CD4-positive, alpha-beta T cell treated with Interleukin-15 for 4 hours (primary cell): ENCODE data around the gene RAB10.
"Not testable (repeated sequence)": the region's sequence is repeated elsewhere in the genome, so short reads cannot be mapped to it uniquely, and the experiment has no call there.

ENCODE experiments used
- DNase-seq: peaks from one replicate; pipeline ENCODE4 v3.0.0-alpha.2; 2020; ENCODE audit warnings: low spot score

RAB10 gene

DNA sequence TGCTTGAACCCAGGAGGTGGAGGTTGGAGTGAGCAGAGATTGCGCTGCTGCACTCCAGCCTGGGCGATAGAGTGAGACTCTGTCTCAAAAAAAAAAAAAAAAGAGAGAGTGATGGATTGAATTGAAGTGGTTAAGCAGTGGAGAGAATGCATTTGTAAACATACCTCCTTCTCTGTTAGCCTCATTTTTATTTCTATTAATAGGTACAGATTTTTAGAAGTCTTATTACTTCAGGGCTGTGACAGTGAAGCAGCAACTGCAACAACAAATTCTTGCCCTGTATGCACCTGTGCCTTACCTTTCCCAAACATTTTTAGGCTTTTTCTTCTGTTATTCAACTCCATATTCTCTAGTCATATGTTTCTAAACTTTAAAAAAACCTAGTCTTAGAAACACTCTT, 55.5 kb downstream of the RAB10 start:
- no peak for DNase-seq

DNA sequence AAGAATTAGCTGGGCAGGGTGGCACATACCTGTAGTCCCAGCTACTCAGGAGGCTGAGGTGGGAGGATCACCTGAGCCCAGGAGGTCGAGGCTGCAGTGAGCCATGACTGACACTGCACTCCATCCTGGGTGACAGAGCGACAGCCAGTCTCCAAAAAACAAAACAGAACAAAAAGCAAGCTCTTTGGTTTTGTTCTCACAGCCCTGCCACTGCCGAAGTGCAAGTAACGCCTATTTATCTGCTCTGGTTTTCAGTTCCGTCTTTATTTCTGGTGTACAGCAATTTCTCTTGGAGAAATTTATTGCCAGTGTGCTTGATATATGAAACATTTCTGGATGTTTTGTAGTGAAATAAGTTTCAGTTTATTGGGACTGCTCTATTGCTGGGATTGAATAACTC, 61.9 kb downstream of the RAB10 start:
- no peak for DNase-seq

DNA sequence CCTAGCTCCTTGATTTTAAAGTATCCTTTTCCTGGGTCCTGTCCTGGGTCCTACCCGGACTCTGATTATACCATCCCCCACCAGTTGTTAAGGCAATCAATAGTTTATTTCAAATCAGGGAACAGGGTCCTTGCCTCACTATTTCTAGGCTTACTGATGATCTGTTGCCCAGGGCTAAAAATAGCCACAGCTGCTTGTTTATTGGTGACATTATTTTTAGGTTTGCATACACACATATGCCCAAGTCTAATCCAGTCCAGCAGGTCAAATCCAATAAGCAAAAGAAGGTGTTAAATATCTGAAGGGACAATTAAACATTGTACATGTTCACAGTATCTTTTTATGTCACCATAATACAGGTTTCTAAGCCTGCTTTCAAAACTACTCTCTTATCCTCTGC, 66.0 kb downstream of the RAB10 start:
- DNase-seq, result no peak

DNA sequence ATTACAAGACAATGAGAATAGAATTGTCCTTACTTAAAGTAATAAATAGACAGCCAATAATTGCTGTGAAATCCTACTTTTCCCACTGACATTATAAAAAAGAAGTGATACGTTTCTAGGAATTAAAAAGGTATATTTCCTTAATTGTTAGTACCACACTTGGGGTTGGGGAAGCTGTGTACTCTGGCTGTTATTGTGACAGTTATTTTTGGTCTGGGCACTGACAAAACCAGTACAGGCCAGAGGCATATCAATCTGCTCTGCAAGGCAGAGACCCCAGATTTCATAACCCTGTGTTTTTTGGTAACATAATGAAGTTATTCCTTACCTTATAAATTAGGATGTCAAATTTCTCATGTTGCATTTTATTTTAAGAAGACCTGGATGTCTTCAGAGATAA, 66.5 kb downstream of the RAB10 start:
- DNase-seq, result no peak

DNA sequence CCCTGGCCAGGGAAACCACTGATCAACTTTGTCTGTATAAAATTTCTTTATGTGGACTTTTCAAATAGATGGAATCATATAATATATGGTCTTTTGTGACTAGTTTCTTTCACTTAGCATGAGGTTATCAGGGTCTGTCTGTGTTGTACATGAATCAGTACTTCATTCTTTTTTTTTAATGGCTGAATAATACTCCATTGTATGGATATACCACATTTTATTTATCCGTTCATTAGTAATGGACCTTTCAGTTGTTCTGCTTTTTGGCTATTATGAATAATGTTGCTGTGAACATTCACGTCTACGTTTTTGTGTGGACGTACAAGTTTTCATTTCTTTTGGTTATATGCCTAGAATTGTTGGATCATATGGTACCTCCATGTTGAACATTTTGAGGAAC, 69.9 kb downstream of the RAB10 start:
- DNase-seq, result no peak

DNA sequence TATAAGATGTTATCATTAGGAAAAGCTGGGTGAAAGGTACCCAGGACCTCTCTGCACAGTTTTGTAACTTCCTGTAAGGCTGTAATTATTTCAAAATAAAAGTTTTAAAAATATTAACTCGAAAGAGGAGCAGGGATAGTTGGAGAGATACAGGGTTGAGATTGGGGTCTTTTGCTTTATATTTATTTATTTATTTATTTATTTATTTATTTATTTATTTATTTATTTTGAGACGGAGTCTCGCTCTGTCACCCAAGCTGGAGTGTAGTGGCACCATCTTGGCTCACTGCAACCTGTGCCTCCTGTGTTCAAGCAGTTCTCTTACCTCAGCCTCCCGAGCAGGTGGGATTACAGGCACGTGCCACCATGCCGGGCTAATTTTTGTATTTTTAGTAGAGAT, 74.8 kb downstream of the RAB10 start:
- DNase-seq, result not testable (repeated sequence)

DNA sequence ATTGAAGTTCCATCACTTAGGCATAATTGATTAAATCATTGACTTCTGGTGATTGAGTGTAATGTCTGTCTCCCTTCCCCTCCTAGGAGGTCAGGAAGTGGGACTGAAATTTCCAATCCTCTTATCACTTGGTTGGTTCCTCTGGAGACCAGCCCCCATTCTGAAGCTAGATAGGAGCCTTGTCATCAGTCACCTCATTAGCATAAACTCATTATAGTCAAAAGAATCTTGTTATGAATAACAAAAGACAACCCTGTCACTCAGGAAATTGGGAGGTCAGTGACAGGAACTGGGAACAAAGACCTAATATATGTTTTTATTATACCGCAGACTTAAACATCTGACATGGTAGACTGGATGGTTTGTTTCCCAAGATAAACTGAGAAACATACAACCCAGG, 78.3 kb downstream of the RAB10 start:
- no peak for DNase-seq

DNA sequence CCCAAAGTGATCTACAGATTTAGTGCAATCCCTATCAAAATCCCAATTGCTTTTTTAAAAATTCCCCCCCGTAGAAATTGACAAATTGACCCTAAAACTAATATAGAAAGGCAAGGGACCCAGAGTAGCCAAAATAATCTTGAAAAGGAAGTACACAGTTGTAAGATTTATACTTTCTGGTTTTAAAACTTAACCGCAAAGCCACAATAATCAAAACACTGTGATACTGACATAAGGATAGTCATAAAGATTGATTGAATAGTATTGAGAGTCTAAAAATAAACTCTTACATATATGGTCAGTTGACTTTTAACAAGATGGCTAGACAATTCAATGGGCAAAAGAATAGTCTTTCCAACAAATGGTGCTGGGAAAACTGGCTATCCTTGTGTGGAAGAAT, 80.3 kb downstream of the RAB10 start:
- no peak for DNase-seq

DNA sequence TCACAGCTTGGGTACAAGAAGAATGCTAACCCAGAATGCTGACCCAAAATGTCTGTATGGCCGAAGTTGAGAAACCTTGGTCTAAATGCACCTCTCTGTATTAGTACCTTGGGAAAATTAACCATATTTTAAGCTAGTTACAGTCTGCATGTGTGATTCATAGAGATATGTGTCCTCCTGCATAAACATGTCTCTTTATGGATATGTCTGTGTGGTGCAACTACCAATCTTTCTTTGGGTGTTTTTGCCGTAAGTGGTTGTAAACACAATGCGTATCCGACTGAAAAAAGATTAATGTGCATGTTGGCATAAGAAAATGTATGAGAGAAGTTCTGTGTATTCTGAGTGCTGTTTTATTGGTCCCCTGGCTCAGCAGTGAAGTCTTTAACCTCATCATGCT, 84.8 kb downstream of the RAB10 start:
- no peak for DNase-seq

DNA sequence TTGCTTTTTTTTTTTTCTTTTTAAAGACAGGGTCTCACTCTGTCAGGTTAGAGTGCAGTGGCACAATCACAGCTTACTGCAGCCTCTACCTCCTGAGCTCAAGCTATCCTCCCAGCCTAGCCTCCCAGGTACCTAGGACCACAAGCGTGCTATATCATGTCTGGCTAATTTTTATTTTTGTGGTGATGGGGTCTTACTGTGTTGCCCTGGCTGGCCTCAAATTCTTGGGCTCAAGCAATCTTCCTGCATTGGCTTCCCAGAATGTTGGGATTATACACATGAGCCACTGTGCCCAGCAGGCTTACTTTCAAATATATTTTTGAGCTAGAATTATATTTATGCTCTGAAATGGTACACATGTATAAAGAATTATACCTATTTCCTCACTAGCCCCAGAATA, 85.6 kb downstream of the RAB10 start:
- DNase-seq, result no peak

DNA sequence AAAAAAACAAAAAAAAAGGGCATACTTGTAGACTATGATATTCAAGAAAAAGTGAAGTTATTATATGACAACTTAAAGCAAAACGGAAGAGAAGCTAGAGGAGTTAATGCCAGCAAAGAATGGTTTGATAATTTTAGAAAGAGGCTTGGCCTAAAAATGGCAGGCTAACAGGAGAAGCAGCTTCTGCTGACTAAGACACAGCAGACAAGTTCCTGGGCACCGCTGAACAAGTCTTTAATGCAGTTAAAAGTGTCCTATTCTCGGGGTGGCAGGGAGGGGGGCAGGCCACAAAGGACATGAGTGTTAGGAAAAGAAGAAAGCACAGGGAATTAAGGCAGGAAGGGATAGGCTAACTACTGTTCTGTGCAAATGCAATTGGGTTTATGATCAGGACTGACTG, 88.7 kb downstream of the RAB10 start:
- no peak for DNase-seq

DNA sequence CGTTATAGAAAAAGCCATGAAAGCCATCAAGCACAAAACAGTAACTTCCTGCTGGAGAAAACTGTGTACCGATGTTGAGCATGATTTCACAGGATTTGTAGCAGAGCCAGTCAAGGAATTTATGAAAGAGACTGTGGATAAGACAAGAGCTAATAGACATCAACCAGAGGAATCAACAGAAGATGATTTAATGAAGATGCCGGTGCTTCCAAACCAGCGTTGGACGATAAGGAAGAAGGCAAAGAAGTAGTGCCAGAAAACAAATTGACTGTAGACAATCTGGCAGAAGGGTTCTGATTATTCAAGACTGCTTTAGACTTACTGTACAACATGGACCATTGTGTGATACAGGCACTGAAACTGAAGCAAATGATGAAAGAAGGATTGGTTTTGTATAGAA, 89.5 kb downstream of the RAB10 start:
- no peak for DNase-seq

DNA sequence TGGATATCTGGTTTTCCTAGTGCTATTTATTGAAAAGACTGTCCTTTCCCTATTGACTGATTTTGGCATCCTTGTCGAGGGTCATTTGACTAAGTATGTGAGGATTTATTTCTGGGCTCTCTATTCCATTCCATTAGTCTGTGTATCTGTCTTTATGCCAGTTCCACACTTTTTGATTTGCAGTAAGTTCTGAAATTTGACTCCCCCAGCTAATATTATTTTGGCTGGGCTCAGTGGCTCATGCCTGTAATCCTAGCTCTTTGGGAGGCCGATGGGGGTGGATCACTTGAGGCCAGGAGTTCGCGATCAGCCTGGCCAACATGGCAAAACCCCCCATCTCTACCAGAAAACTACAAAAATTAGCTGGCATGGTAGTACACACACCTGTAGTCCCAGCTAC, 92.2 kb downstream of the RAB10 start:
- DNase-seq, result no peak

DNA sequence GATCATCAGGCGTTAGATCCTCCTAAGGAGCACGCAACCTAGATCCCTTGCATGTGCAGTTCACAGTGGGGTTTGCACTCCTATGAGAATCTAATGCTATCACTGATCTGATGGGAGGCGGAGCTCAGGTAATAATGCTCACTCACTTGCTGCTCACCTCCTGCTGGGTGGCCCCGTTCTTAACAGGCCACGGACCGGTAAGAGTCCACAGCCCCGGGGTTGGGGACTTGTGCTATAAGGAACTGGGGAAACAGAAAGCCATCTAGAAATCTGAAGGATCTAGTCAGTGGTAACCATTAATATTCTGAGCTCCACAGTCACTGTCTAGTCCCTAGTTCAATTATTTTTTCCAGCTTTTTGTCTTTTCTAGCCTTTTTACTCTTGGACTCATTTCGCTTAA, 94.3 kb downstream of the RAB10 start:
- no peak for DNase-seq

DNA sequence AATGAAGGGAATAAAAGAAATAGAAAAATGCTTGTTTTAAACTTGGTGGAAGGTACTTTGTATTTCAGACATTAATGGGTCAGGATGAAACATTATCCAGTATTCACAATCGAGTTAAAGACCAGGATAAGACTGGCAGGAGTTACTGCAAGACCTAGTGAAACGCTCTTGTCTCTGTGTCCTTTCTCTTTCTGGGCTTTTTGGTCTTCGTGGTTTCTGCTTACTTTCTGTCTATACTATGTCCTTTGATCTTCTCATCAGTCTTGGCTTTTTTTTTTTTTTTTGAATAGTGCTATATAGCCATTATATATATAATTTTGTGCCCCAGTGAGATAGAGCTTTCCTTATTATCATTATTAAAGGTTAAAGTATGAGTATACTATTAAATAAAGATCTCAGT, 96.9 kb downstream of the RAB10 start:
- no peak for DNase-seq

DNA sequence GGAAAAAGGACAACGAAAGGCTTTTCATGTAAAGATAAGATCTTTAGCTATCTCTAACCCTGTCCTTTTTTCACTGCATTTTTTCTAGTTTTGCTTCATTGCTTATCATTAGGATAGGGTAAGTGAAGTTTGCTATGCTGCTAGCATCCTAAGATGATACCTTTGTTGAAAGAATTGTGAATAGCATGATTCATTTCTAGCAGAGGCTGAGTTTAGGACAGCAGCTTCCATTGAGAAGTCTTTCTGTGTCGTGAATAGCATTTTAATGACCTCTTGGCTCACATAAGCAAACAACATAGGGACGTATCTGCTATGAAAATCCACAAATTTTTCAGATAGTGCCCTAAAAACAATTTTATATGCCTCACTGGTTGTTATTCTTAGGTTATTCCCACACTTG, 102.6 kb downstream of the RAB10 start:
- DNase-seq, result no peak

DNA sequence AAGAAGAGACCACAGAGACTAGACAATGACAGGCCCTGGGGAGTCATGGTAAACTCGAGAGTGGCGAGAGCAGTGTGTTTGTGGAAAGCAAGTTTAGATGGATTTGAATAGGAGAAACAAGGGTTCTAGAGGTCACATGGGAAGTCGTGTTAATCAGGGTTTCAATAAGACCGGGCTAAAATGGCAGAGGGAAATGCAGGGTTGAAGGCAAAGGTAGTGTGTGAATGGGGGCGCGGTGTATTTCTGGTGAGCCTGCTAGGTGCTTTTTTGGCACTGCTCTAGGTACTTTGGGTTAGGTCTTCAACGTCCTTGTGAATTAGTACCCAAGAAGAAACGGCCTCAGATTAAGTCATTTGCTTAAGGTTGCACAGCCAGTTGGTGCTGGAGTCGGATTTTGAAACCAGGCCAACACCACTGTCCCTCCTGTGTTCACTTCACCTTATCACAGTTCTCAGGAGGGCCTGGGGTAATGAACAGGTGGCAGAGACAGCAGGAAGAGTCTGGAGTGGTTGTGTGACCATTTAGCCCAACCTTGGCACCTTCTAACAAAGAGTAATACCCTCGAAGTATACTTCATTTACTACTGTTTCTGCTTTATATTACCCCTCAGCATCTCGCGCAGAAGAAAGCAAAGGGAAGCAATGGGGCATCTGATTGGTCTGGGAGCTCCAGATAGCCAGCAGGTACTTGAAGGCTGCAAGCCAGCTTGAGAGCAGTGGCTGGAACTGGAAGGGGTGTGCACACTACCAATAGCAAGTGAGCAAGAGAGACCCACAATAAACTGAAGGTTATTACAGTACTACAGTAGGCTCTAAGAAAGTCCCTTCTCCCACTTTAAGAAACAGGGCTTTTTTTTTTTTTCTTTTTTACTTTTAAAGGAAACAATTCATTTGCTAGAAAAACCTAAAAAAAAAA, 105.6 kb downstream of the RAB10 start:
- DNase-seq, result no peak

DNA sequence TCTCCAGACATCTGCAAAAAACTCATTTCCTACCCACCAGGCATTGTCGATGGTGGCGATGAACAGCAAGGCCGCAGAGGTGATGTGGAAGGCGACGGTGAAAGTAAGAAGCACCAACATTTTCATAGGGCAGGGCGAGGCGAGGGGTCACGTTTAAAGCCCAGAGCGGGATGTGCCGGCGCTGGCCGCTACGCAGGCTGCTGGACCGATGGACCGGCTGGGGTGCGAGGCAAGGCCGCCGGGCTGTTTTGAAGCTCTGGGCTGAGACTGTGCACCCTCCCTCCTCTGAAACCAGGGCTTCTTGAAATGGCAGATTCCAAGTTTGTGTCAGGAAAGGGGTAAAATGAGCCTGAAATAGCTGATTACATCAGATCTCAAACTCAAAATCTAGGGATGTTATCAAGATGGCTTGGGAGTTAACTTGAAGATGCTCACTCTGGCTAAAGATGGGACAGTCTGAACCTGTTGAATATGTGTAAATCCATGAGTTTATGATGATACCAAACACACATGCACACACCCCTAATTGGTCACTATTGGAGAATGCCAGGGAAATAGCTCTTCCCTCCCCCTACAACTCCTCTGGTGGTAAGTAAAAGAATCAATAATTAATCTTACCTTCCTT, 107.4 kb downstream of the RAB10 start:
- no peak for DNase-seq

DNA sequence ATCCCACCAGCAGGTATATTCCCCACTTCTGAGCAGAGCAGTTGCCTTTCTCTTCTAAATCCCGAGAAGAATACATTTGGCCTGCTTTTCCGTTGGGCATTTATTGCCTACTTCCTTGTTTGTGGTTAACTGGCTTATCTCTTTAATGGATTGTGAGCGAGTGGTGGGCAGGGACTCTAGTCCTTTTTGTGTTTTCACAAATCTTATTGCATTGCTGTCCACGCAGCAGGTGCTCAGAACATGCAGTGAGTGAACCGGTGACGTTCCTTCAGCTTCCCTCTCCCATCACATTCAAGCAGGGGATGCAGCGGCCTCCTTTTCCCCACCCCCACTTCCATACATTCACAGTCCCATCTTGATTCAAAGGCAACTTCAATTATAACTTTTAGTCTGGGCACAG, 110.1 kb downstream of the RAB10 start:
- no peak for DNase-seq

DNA sequence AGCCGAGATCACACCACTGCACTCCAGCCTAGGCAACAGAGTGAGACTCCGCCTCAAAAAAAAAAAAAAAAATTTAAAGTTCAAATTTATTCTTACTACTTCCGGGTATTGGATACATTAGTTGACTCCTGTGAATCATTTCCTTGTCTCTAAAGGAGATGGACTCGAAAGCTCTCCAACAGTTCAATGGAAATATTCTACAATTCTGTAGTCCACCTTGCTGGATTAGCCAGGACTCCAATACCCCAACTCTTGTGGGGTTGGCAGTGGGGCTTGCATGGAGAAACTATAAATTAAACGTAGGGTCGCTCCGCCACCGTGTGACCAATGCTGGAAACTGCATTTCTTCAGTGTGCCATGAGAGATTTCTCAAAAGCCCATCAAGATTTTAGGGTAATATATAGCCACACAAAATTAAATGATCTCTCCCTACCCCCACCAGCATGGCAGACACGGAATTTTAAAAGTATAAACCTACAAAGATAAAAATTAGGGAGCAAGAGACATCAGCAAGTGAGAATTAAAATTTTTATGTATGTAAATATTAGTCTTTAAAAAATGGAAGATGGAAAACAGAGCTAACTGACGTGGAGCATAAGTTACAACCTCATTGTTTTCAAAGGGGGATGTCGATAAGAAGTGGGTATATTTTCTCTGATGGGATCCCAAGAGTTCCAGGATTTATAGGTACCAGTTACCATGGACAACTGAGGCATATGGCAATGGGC, 111.2 kb downstream of the RAB10 start:
- DNase-seq, result peak; percentile 66

DNA sequence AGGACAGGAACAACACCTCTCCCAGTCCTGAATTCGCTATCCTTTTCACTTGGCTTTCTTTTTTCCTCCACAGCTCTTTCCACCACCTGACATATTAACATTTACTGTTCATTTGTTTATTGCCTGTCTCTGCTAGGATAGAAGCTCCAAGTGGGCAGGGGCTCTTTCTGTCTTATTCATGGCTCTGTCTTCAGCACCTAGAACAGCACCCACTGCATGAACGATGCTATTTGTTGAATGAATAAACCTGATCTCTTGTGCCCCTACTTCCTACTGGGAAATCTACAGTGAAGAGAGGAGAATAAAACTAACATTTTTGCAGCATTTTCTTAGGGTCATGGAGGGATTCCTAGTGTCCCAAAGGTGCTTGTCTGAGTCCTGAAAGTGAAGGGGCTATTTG, 114.6 kb downstream of the RAB10 start:
- no peak for DNase-seq

DNA sequence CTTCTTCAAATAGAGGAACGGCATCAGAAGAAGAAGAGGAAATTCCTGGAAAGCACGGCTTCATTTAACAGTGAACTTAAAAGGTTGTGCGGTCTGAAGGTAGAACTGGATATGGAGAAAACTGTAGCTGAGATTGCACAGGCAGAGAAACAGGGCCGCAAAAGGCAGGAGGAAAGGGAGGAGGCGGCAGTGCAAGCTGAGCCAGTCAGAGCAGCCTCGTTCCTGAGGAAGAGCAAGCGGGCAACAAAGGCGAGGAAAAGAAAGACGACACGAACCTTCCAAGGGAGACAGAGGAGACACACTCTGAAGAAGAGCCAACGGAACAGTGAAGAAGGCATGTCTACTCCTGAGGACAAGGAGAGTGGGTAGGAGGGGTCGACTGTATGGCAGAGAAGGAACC, 116.4 kb downstream of the RAB10 start:
- no peak for DNase-seq

DNA sequence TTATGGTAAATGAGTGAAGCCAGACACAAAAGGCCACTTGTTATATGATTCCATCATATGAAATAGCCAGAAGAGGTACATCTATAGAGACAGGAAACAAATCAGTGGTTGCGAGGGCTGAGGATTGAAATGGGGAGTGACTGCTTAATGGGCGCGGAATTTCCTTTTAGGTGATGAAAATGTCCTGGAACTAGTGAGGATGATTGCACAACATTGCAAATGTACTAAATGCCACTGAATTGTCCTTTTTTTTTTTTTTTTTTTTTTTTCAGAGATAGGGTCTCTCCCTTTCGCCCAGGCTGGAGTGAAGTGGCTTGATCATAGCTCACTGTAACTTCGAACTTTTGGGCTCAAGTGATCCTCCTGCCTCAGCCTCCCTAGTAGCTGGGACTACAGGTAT, 123.7 kb downstream of the RAB10 start:
- DNase-seq, result no peak
